HG03095 (cell line): ENCODE data around the gene FNDC5.

Experiments
- ATAC-seq: cut with Tn5 transposase; IDR thresholded peaks from one replicate; pipeline ENCODE4 v1.9.1; 2021; ENCODE audit warnings: moderate library complexity; ENCODE audit not compliant: unreplicated experiment

Gene FNDC5

GRCh38 chr1:32884726-32885125 is 14.0 kb upstream of the FNDC5 start:
- no peak for ATAC-seq

- ATAC-seq: no peak
These were observed 13.3 kb upstream of the FNDC5 start for GRCh38 chr1:32884032-32884372.

GRCh38 chr1:32883338-32884031 is 12.8 kb upstream of the FNDC5 start:
- ATAC-seq: no peak

- ATAC-seq: no peak
These were observed 11.4 kb upstream of the FNDC5 start for GRCh38 chr1:32881871-32882850.

- no peak for ATAC-seq
These were observed 10.6 kb upstream of the FNDC5 start for GRCh38 chr1:32881291-32881690.

GRCh38 chr1:32878637-32879041 is 7.9 kb upstream of the FNDC5 start:
- ATAC-seq: no peak

GRCh38 chr1:32878183-32878582 is 7.5 kb upstream of the FNDC5 start:
- ATAC-seq: no peak

GRCh38 chr1:32877211-32878110 is 6.7 kb upstream of the FNDC5 start:
- no peak for ATAC-seq

GRCh38 chr1:32876341-32877210 is 5.9 kb upstream of the FNDC5 start:
- ATAC-seq: no peak

GRCh38 chr1:32874860-32875752 is 4.4 kb upstream of the FNDC5 start:
- ATAC-seq: no peak

- ATAC-seq: no peak
These were observed 2.8 kb upstream of the FNDC5 start for GRCh38 chr1:32873484-32873883.

GRCh38 chr1:32872192-32872460 is 1.4 kb upstream of the FNDC5 start:
- no peak for ATAC-seq

- ATAC-seq: no peak
These were observed 866 bp upstream of the FNDC5 start for GRCh38 chr1:32871364-32872191.

GRCh38 chr1:32869923-32870614 is 643 bp downstream of the FNDC5 start:
- ATAC-seq: no peak

GRCh38 chr1:32868806-32869455 is 1.8 kb downstream of the FNDC5 start:
- ATAC-seq: no peak

- no peak for ATAC-seq
These were observed 2.6 kb downstream of the FNDC5 start for GRCh38 chr1:32868085-32868484.

- no peak for ATAC-seq
These were observed 3.0 kb downstream of the FNDC5 start for GRCh38 chr1:32867671-32868070.

- ATAC-seq: no peak
These were observed 3.6 kb downstream of the FNDC5 start for GRCh38 chr1:32867151-32867550.
